Peyer's patch (tissue), 4 donors: ENCODE data around the gene MDFI. TPM values are rescaled to one million over a fixed set of nuclear protein-coding genes. Genes with fewer than 3 reads are reported as not detected.
A peak's percentile ranks its signal among the peaks of the same experiment; 100 is the strongest.

Experiments
- DNase-seq, 3 donors: peaks; one replicate each; pipeline ENCODE4 v3.0.0-alpha.2; 2017 to 2019
- H3K27ac ChIP-seq, 4 donors: fragments of 200-600 bp; sonication (generic); one replicate each; pipeline ENCODE4 v1.5.1; 2016 to 2019
- H3K27me3 ChIP-seq, 2 donors: fragments of 200-600 bp; sonication (generic); one replicate each; pipeline ENCODE4 v1.5.1; 2019
- H3K36me3 ChIP-seq, 3 donors: fragments of 200-600 bp; sonication (generic); one replicate each; pipeline ENCODE4 v1.5.1; 2016 to 2019
- H3K4me1 ChIP-seq, 4 donors: fragments of 200-600 bp; sonication (generic); one replicate each; pipeline ENCODE4 v1.5.1; 2016 to 2019
- H3K4me3 ChIP-seq, 4 donors: fragments of 200-600 bp; sonication (generic); 1 replicate in 3 of 4; 2 replicates in 1 of 4; pipeline ENCODE4 v1.5.1; 2016 to 2019; ENCODE audit warnings: mild to moderate bottlenecking in 1 of 4
- H3K9me3 ChIP-seq, 4 donors: fragments of 200-600 bp; sonication (generic); one replicate each; pipeline ENCODE4 v1.5.1; 2016 to 2019; ENCODE audit warnings: mild to moderate bottlenecking in 1 of 4
- CTCF ChIP-seq, 6 experiments: fragments of 450-650 bp in 4 of 6; fragments of 200-600 bp in 2 of 6; sonication (generic) in 1 of 6; IDR thresholded peaks; one replicate each; pipeline ENCODE4 v1.5.1; 2017 to 2019; ENCODE audit warnings: antibody characterized with exemption in 6 of 6, mild to moderate bottlenecking in 3 of 6, moderate library complexity in 1 of 6
- POLR2A ChIP-seq, 2 donors: fragments of 450-650 bp; IDR thresholded peaks; one replicate each; pipeline ENCODE4 v1.5.1; 2017; ENCODE audit warnings: antibody characterized with exemption in 2 of 2, mild to moderate bottlenecking in 2 of 2, moderate library complexity in 2 of 2
- total RNA-seq, 4 donors: library from RNA; depleted of rRNA; stranded (reverse); fragments of >200 nt; gene quantifications; one replicate each; pipeline ENCODE4 v1.1.0, GENCODE V29; 2016

MDFI gene
- total RNA-seq, 4 donors from 2014 or later, result 0.94 to 2.6 (median 2.4) TPM; not detected in 1

- no peak for TF ChIP-seq CTCF (IDR thresholded peaks at IDR 0.05)
- no peak for TF ChIP-seq POLR2A (IDR thresholded peaks at IDR 0.05)
- DNase-seq, result no peak
- Histone ChIP-seq H3K9me3 (no peaks in the 10 kb centered on the region), H3K27ac (no peak overlapping the region), H3K27me3 (no peaks in the 10 kb centered on the region), H3K4me1 (no peaks in the 10 kb centered on the region), H3K4me3 (no peak overlapping the region), H3K36me3 (peaks cover 0 to 9% (median 0%) of the 10 kb centered on the region in 3 donors)
These were observed 58.5 kb downstream of the MDFI start for GRCh38 chr6:41696788-41697187.

- peaks cover 0 to 5% (median 0%) of the 10 kb centered on the region in 4 donors for H3K4me1 ChIP-seq
- no peaks in the 10 kb centered on the region for H3K27me3 ChIP-seq
- H3K4me3 ChIP-seq, result no peak overlapping the region
- no peak for TF ChIP-seq CTCF (IDR thresholded peaks at IDR 0.05)
- TF ChIP-seq POLR2A (IDR thresholded peaks at IDR 0.05), result no peak
- DNase-seq, result no peak
- H3K9me3 ChIP-seq, result no peaks in the 10 kb centered on the region
- H3K27ac ChIP-seq, result peak overlapping the region in 1 of 4 donors; percentile 10
- H3K36me3 ChIP-seq, result peaks cover 0 to 9% (median 0%) of the 10 kb centered on the region in 3 donors
These were observed 59.9 kb downstream of the MDFI start for GRCh38 chr6:41697861-41698781.

GRCh38 chr6:41699063-41699462 lies 60.8 kb downstream of the MDFI start:
- no peak for DNase-seq
- Histone ChIP-seq H3K4me3 (no peak overlapping the region), H3K27me3 (no peaks in the 10 kb centered on the region), H3K9me3 (no peaks in the 10 kb centered on the region), H3K36me3 (peaks cover 0 to 9% (median 0%) of the 10 kb centered on the region in 3 donors), H3K27ac (peak overlapping the region in 1 of 4 donors; percentile 10), H3K4me1 (peaks cover 0 to 11% (median 2%) of the 10 kb centered on the region in 4 donors)
- TF ChIP-seq POLR2A (IDR thresholded peaks at IDR 0.05) (no peak), CTCF (IDR thresholded peaks at IDR 0.05) (no peak)

- no peak overlapping the region for H3K4me3 ChIP-seq
- no peaks in the 10 kb centered on the region for H3K9me3 ChIP-seq
- no peak for DNase-seq
- H3K4me1 ChIP-seq, result peaks cover 0 to 20% (median 14%) of the 10 kb centered on the region in 4 donors
- TF ChIP-seq CTCF (IDR thresholded peaks at IDR 0.05), result no peak
- no peak for TF ChIP-seq POLR2A (IDR thresholded peaks at IDR 0.05)
- no peaks in the 10 kb centered on the region for H3K27me3 ChIP-seq
- H3K27ac ChIP-seq, result peak overlapping the region in 1 of 4 donors; percentile 10
- H3K36me3 ChIP-seq, result peaks cover 0 to 9% (median 0%) of the 10 kb centered on the region in 3 donors
These were observed 62.4 kb downstream of the MDFI start for GRCh38 chr6:41700463-41701347.

GRCh38 chr6:41702089-41702745 lies 63.9 kb downstream of the MDFI start:
- Histone ChIP-seq H3K36me3 (peaks cover 0 to 9% (median 0%) of the 10 kb centered on the region in 3 donors), H3K27me3 (no peaks in the 10 kb centered on the region)
- TF ChIP-seq POLR2A (IDR thresholded peaks at IDR 0.05) (no peak), CTCF (IDR thresholded peaks at IDR 0.05) (no peak)

More at GRCh38 chr6:41702089-41702745, 63.9 kb downstream of the MDFI start:
- Histone ChIP-seq H3K27ac (no peak overlapping the region), H3K9me3 (no peaks in the 10 kb centered on the region), H3K4me3 (no peak overlapping the region), H3K4me1 (peaks cover 0 to 29% (median 26%) of the 10 kb centered on the region in 4 donors)
- no peak for DNase-seq
